ENCODE results near the gene BRINP2.

BRINP2 gene

DNA sequence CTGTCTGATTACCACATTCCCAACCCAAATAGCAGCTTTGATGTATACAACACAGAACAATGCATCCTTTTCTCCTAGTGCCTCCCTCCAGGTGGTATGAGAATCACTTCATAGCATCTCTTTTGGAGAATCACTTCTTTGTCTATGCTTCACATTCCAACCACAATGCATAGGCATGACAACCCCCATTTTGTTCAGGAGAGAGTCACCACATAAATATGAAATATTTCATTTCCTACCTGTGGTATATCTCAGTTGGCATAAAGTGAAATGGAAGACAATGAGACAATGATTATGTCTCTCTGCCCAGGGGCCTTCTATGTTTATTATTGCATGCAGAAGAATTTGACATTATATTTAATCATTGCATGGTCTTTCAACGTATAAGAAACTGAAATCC lies 112.2 kb downstream of the BRINP2 start:
- no peak overlapping the region for H3K4me3 ChIP-seq (ENCODE audit: low read depth in 1 of 2, low read length in 2 of 2)
- H3K27ac ChIP-seq (ENCODE audit: low read depth, low read length) = no peak overlapping the region
- H3K9me3 ChIP-seq (ENCODE audit: low read length) = no peaks in the 10 kb centered on the region
- H3K36me3 ChIP-seq (ENCODE audit: insufficient read depth, low read length) = no peaks in the 10 kb centered on the region
- H3K27me3 ChIP-seq (ENCODE audit: control insufficient read depth in 1 of 2, insufficient read depth in 2 of 2, low read length in 2 of 2) = no peaks in the 10 kb centered on the region
- H3K4me1 ChIP-seq (ENCODE audit: insufficient read depth, low read length) = no peaks in the 10 kb centered on the region
- no peak overlapping the region for H3K9ac ChIP-seq (ENCODE audit: low read length)

DNA sequence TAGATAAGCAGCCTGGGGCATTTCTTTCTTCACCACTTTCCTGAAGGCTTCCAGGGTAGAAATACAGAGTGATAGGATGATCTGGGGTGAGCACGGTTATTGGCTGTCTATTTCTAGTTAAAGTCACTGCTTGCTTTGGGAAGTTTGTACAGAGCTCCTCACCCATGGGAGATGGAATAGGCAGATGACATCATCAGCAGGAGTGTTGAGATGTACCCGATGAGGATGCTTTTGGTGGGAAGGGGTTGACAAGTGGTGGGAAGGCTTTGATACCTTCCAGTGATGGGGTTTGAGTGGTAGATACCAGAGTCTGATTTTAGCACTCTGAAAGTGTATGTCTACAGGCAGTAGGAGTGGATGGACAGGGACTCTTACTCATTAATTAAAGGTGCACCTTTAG lies 112.6 kb downstream of the BRINP2 start:
- no peaks in the 10 kb centered on the region for H3K36me3 ChIP-seq (ENCODE audit: insufficient read depth, low read length)
- H3K27ac ChIP-seq (ENCODE audit: low read depth, low read length) = no peak overlapping the region

DNA sequence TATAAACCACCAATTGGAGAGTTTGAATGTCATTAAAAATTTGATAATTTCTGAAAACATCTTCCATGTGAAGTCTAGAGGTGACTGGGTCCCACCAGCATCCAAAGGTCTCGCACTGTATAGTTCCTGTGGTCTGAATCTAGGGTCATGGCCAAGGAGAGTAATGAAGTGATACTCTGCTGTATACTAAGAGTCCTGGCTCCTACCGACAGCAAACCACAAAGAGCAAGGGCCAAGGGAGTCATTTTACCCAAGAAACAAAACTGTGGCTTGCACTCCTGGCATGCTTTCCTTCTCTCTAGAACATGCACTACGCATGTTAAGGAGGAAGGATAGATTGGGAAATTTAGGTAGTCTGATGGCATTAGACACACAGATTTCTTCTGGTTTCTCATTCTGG lies 115.6 kb downstream of the BRINP2 start:
- H3K27ac ChIP-seq (ENCODE audit: low read depth, low read length) = no peak overlapping the region
- no peak overlapping the region for H3K4me3 ChIP-seq (ENCODE audit: low read depth in 1 of 2, low read length in 2 of 2)
- no peak overlapping the region for H3K9ac ChIP-seq (ENCODE audit: low read length)
- H3K36me3 ChIP-seq (ENCODE audit: insufficient read depth, low read length) = no peaks in the 10 kb centered on the region
- H3K9me3 ChIP-seq (ENCODE audit: low read length) = no peaks in the 10 kb centered on the region
- no peaks in the 10 kb centered on the region for H3K4me1 ChIP-seq (ENCODE audit: insufficient read depth, low read length)
- H3K27me3 ChIP-seq (ENCODE audit: control insufficient read depth in 1 of 2, insufficient read depth in 2 of 2, low read length in 2 of 2) = no peaks in the 10 kb centered on the region

More for the DNA sequence above, 112.6 kb downstream of the BRINP2 start:
- no peaks in the 10 kb centered on the region for H3K4me1 ChIP-seq (ENCODE audit: insufficient read depth, low read length)
- no peak overlapping the region for H3K9ac ChIP-seq (ENCODE audit: low read length)
- no peaks in the 10 kb centered on the region for H3K9me3 ChIP-seq (ENCODE audit: low read length)
- H3K27me3 ChIP-seq (ENCODE audit: control insufficient read depth in 1 of 2, insufficient read depth in 2 of 2, low read length in 2 of 2) = no peaks in the 10 kb centered on the region
- no peak overlapping the region for H3K4me3 ChIP-seq (ENCODE audit: low read depth in 1 of 2, low read length in 2 of 2)

- Histone ChIP-seq H3K9ac (ENCODE audit: low read length) (no peak overlapping the region), H3K4me3 (ENCODE audit: low read depth in 1 of 2, low read length in 2 of 2) (no peak overlapping the region), H3K27ac (ENCODE audit: low read depth, low read length) (no peak overlapping the region), H3K36me3 (ENCODE audit: insufficient read depth, low read length) (no peaks in the 10 kb centered on the region), H3K9me3 (ENCODE audit: low read length) (no peaks in the 10 kb centered on the region), H3K27me3 (ENCODE audit: control insufficient read depth in 1 of 2, insufficient read depth in 2 of 2, low read length in 2 of 2) (no peaks in the 10 kb centered on the region), H3K4me1 (ENCODE audit: insufficient read depth, low read length) (no peaks in the 10 kb centered on the region)
These were observed 116.5 kb downstream of the BRINP2 start for GRCh38 chr1:177287270-177287669.

GRCh38 chr1:177287994-177288393 lies 117.2 kb downstream of the BRINP2 start:
- H3K4me1 ChIP-seq (ENCODE audit: insufficient read depth, low read length) = no peaks in the 10 kb centered on the region
- no peaks in the 10 kb centered on the region for H3K9me3 ChIP-seq (ENCODE audit: low read length)
- H3K36me3 ChIP-seq (ENCODE audit: insufficient read depth, low read length) = no peaks in the 10 kb centered on the region
- no peaks in the 10 kb centered on the region for H3K27me3 ChIP-seq (ENCODE audit: control insufficient read depth in 1 of 2, insufficient read depth in 2 of 2, low read length in 2 of 2)
- H3K4me3 ChIP-seq (ENCODE audit: low read depth in 1 of 2, low read length in 2 of 2) = no peak overlapping the region
- no peak overlapping the region for H3K9ac ChIP-seq (ENCODE audit: low read length)
- no peak overlapping the region for H3K27ac ChIP-seq (ENCODE audit: low read depth, low read length)

DNA sequence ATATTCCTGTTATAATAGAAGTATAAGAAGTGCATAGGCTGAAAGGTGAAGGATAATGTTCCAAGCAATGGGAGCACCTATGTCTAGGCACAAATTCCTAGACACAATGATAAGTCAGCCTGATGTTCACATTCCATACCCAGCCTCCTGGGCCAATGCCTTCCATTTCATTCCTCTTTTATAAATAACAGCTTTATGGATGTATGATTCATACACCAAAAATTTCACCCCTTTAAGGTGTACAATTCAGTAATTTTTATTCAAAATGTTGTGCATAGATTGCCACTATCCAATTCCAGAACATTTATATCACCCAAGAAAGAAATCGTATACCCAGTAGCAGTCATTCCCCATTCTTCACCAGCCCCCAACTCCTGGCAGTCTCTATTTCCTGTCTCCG lies 118.8 kb downstream of the BRINP2 start:
- no peaks in the 10 kb centered on the region for H3K27me3 ChIP-seq (ENCODE audit: control insufficient read depth in 1 of 2, insufficient read depth in 2 of 2, low read length in 2 of 2)
- no peaks in the 10 kb centered on the region for H3K9me3 ChIP-seq (ENCODE audit: low read length)
- H3K4me1 ChIP-seq (ENCODE audit: insufficient read depth, low read length) = no peaks in the 10 kb centered on the region
- no peak overlapping the region for H3K27ac ChIP-seq (ENCODE audit: low read depth, low read length)
- H3K36me3 ChIP-seq (ENCODE audit: insufficient read depth, low read length) = no peaks in the 10 kb centered on the region
- H3K4me3 ChIP-seq (ENCODE audit: low read depth in 1 of 2, low read length in 2 of 2) = no peak overlapping the region
- H3K9ac ChIP-seq (ENCODE audit: low read length) = no peak overlapping the region

GRCh38 chr1:177300431-177300830 lies 129.7 kb downstream of the BRINP2 start:
- Histone ChIP-seq H3K4me3 (ENCODE audit: low read depth in 1 of 2, low read length in 2 of 2) (no peak overlapping the region), H3K4me1 (ENCODE audit: insufficient read depth, low read length) (no peaks in the 10 kb centered on the region), H3K36me3 (ENCODE audit: insufficient read depth, low read length) (no peaks in the 10 kb centered on the region), H3K9ac (ENCODE audit: low read length) (no peak overlapping the region), H3K27ac (ENCODE audit: low read depth, low read length) (no peak overlapping the region), H3K9me3 (ENCODE audit: low read length) (no peaks in the 10 kb centered on the region), H3K27me3 (ENCODE audit: control insufficient read depth in 1 of 2, insufficient read depth in 2 of 2, low read length in 2 of 2) (no peaks in the 10 kb centered on the region)

DNA sequence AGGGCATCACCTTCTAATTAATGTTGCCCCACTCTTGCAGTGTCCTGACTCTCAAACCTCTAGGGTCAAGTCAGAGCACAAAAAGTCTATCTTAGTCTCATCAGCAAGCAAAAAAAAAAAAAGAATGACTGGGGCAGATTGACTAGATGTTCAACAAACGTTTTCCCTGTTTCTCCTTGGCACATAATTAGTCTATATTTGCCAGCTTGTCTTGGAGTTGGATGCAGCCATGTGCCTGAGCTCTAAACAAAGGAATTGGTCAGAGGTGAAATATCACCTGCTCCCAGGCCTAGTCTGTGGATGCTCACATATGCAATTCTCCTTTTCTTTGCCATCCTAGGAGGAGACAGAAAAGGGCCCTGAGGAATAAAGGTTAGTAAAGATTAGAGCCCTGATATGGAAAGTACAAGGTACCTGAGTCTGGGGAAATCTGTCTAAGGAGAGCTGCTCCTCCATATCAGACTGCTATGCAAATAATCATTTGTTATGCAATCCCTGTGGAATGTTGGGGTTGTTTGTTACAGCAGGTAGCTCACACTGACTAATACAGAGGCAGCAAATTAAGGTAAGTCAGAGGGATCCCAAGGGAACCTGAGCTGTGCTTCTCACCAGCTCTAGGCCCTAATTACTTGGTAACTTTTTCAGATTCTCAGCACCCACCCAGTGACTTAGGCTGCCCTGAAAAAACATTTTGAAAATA lies 130.8 kb downstream of the BRINP2 start:
- Histone ChIP-seq H3K36me3 (ENCODE audit: insufficient read depth, low read length) (no peaks in the 10 kb centered on the region), H3K27ac (ENCODE audit: low read depth, low read length) (no peak overlapping the region), H3K9ac (ENCODE audit: low read length) (no peak overlapping the region), H3K9me3 (ENCODE audit: low read length) (no peaks in the 10 kb centered on the region), H3K4me1 (ENCODE audit: insufficient read depth, low read length) (no peaks in the 10 kb centered on the region), H3K27me3 (ENCODE audit: control insufficient read depth in 1 of 2, insufficient read depth in 2 of 2, low read length in 2 of 2) (no peaks in the 10 kb centered on the region), H3K4me3 (ENCODE audit: low read depth in 1 of 2, low read length in 2 of 2) (no peak overlapping the region)

DNA sequence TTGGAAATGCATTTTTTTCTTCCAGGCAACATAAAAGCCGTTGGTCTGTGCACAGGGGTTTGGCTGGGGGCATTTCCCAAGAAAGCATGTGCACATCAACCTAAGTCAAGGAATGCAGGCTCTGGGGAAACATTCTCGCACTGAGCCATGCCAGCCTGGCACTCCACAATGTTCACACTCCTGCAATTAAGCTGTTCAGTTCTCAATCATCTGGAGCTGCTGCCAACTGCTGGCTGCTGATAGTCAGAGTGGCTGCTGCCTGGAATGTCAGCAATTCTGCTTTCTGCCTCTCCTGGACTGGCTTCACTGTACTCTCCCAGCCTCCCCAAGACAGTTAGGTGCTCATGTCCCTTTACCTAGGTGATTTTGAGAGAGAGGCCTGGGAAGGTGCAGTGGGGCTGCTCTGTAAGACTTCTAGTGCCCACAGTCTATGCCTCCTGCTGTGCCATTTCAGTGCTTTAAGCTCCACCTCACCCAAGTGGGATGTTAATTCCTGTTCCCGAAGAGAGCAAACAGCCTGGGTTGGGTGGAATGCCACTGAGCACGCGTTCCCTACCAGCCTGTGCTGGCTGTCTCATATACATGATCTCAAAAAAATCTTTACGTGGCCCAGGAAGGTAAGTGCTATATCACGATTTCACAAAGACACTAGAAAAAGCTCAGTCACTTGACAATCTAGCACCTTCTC lies 131.7 kb downstream of the BRINP2 start:
- Histone ChIP-seq H3K27ac (ENCODE audit: low read depth, low read length) (no peak overlapping the region), H3K4me1 (ENCODE audit: insufficient read depth, low read length) (no peaks in the 10 kb centered on the region)

DNA sequence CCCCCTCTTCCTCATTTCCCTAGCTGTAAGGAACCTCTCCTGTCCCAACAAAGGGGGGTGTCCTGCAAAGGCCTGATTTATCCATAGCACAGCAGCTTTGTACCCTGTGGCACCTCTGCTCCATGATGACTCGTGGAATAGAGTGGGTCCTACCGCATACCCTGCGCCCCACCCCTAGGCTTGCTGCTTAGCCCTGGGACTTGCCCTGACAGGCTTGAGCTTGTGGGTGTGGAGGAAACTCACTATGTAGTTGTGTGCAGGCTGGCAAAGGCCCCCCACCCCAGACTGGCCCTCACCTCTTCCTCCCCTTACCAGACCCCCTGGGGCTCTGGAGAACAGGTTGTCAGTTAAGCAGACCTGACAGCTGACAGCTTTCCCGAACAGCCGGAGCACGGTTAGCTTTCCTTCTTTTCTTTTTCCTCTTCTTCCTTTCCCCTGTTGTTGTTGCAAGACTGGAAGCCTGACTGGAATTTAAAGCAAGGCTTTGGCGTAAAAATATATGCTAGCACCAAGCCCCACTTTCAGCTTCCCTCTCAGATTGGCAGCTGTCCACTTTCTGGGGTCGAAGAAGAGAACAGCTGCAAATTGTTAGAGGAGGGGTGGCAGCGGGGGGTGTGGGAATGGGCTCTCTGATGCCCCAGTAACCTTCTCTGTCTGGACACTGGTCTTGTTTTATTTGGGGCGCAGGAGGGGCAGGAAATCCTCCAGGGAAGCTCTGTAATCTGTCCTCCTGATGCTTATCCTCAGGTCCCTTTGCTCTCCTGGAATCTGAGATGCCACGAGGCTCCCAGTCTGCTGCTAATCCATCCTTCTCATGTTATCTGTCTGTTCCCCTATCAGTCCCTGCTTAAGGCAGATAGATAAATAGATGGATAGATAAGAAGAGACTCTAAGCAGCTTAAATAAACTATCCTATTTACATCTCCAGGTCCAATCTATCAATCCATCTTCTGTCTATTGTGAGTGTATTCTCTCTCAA lies 134.6 kb downstream of the BRINP2 start:
- Histone ChIP-seq H3K36me3 (ENCODE audit: insufficient read depth, low read length) (no peaks in the 10 kb centered on the region), H3K9ac (ENCODE audit: low read length) (no peak overlapping the region), H3K27me3 (ENCODE audit: control insufficient read depth in 1 of 2, insufficient read depth in 2 of 2, low read length in 2 of 2) (no peaks in the 10 kb centered on the region), H3K4me3 (ENCODE audit: low read depth in 1 of 2, low read length in 2 of 2) (no peak overlapping the region), H3K27ac (ENCODE audit: low read depth, low read length) (no peak overlapping the region), H3K9me3 (ENCODE audit: low read length) (no peaks in the 10 kb centered on the region), H3K4me1 (ENCODE audit: insufficient read depth, low read length) (no peaks in the 10 kb centered on the region)

More for the DNA sequence above, 131.7 kb downstream of the BRINP2 start:
- no peaks in the 10 kb centered on the region for H3K9me3 ChIP-seq (ENCODE audit: low read length)
- no peak overlapping the region for H3K4me3 ChIP-seq (ENCODE audit: low read depth in 1 of 2, low read length in 2 of 2)
- H3K27me3 ChIP-seq (ENCODE audit: control insufficient read depth in 1 of 2, insufficient read depth in 2 of 2, low read length in 2 of 2) = no peaks in the 10 kb centered on the region
- H3K36me3 ChIP-seq (ENCODE audit: insufficient read depth, low read length) = no peaks in the 10 kb centered on the region
- H3K9ac ChIP-seq (ENCODE audit: low read length) = no peak overlapping the region

DNA sequence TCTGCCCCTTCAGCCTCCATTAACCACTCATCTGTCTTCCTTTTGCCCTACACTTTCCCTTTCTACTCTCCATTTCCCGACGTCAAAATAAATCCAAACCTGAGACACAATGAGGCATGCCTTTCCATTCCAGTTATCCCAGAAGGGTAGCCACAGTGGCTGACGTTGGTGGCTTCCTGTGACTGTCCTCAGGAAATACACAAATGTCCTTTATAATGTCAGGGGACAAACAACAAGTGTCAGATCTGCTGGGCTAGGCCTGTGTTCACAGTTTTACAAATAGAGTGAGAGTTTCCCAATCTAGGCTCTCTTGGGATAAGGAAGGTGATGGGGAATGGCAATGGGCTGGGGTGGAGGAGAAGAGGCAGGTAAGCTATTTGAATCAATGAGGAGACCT lies 135.3 kb downstream of the BRINP2 start:
- no peaks in the 10 kb centered on the region for H3K27me3 ChIP-seq (ENCODE audit: control insufficient read depth in 1 of 2, insufficient read depth in 2 of 2, low read length in 2 of 2)
- H3K4me3 ChIP-seq (ENCODE audit: low read depth in 1 of 2, low read length in 2 of 2) = no peak overlapping the region
- no peak overlapping the region for H3K27ac ChIP-seq (ENCODE audit: low read depth, low read length)
- no peaks in the 10 kb centered on the region for H3K4me1 ChIP-seq (ENCODE audit: insufficient read depth, low read length)
- H3K9me3 ChIP-seq (ENCODE audit: low read length) = no peaks in the 10 kb centered on the region
- no peak overlapping the region for H3K9ac ChIP-seq (ENCODE audit: low read length)
- no peaks in the 10 kb centered on the region for H3K36me3 ChIP-seq (ENCODE audit: insufficient read depth, low read length)
